HG03521 (cell line): ENCODE data around the gene POLR1F.
"Not testable (repeated sequence)": the region's sequence is repeated elsewhere in the genome, so short reads cannot be mapped to it uniquely, and the experiment has no call there.

ENCODE experiments used
- ATAC-seq: cut with Tn5 transposase; IDR thresholded peaks from one replicate; pipeline ENCODE4 v1.9.1; 2021; ENCODE audit warnings: mild to moderate bottlenecking, moderate library complexity; ENCODE audit not compliant: unreplicated experiment

POLR1F gene

GRCh38 chr7:19708397-19709248 lies at the start of gene POLR1F:
POLR1F (minus strand) TSS chr7:19709037; CDS start chr7:19709016, 21 bp downstream.
- ATAC-seq = peak; percentile 99

GRCh38 chr7:19754521-19755116 lies 45.8 kb upstream of the POLR1F start:
- ATAC-seq = no peak

- ATAC-seq = no peak
Measured at GRCh38 chr7:19752020-19752419, 43.2 kb upstream of the POLR1F start.

- no peak for ATAC-seq
Measured at GRCh38 chr7:19749658-19750057, 40.8 kb upstream of the POLR1F start.

- peak; percentile 44 for ATAC-seq
Measured at GRCh38 chr7:19747740-19748339, 39.0 kb upstream of the POLR1F start.

GRCh38 chr7:19744075-19744474 lies 35.2 kb upstream of the POLR1F start:
- no peak for ATAC-seq

- ATAC-seq = no peak
Measured at GRCh38 chr7:19728716-19729115, 19.9 kb upstream of the POLR1F start.

GRCh38 chr7:19725770-19726169 lies 16.9 kb upstream of the POLR1F start:
- ATAC-seq = no peak

GRCh38 chr7:19715499-19715898 lies 6.7 kb upstream of the POLR1F start:
- no peak for ATAC-seq

- ATAC-seq = no peak
Measured at GRCh38 chr7:19713676-19714075, 4.8 kb upstream of the POLR1F start.

GRCh38 chr7:19709249-19709578 lies 377 bp upstream of the POLR1F start:
- ATAC-seq = no peak

GRCh38 chr7:19707240-19707639 lies 1.6 kb downstream of the POLR1F start:
- ATAC-seq = no peak

- ATAC-seq = no peak
Measured at GRCh38 chr7:19705663-19706062, 3.2 kb downstream of the POLR1F start.

- no peak for ATAC-seq
Measured at GRCh38 chr7:19701471-19701870, 7.4 kb downstream of the POLR1F start.

GRCh38 chr7:19700936-19701335 lies 7.9 kb downstream of the POLR1F start:
- ATAC-seq = no peak

- no peak for ATAC-seq
Measured at GRCh38 chr7:19698331-19698730, 10.5 kb downstream of the POLR1F start.

- no peak for ATAC-seq
Measured at GRCh38 chr7:19696926-19697325, 11.9 kb downstream of the POLR1F start.

- no peak for ATAC-seq
Measured at GRCh38 chr7:19692111-19692828, 16.6 kb downstream of the POLR1F start.

GRCh38 chr7:19690736-19691135 lies 18.1 kb downstream of the POLR1F start:
- no peak for ATAC-seq

- not testable (repeated sequence) for ATAC-seq
Measured at GRCh38 chr7:19689130-19689529, 19.7 kb downstream of the POLR1F start.

- no peak for ATAC-seq
Measured at GRCh38 chr7:19681596-19681995, 27.2 kb downstream of the POLR1F start.
